K562 (cell line): ENCODE data around the gene GYS1. TPM values are rescaled to one million over a fixed set of nuclear protein-coding genes. Genes with fewer than 3 reads are reported as not detected.
A peak's percentile ranks its signal among the peaks of the same experiment; 100 is the strongest.

Experiments
- GABPB1 ChIP-seq: sonication (generic); formaldehyde crosslinking; IDR thresholded peaks from 2 replicates; pipeline ENCODE4 v1.8.0; 2022; ENCODE audit warnings: mild to moderate bottlenecking, missing genetic modification reagents
- HDAC3 ChIP-seq: fragments of 450-650 bp; IDR thresholded peaks from 2 replicates; pipeline ENCODE4 v1.6.1; 2018; ENCODE audit warnings: borderline replicate concordance, mild to moderate bottlenecking, moderate library complexity; ENCODE audit not compliant: partially characterized antibody
- HDAC6 ChIP-seq: IDR thresholded peaks from 2 replicates; pipeline ENCODE4 v1.6.1; 2012; ENCODE audit warnings: low read depth, mild to moderate bottlenecking, control low read depth, inconsistent platforms, low read length, moderate library complexity
- NR1H2 ChIP-seq: sonication (generic); formaldehyde crosslinking; IDR thresholded peaks from 2 replicates; pipeline ENCODE4 v1.4.0; 2020; ENCODE audit warnings: mild to moderate bottlenecking, missing genetic modification reagents
- SMARCA4 ChIP-seq: fragments of 450-650 bp; IDR thresholded peaks from 2 replicates; pipeline ENCODE4 v1.6.1; 2016
- SMARCC2 ChIP-seq: fragments of 450-650 bp; IDR thresholded peaks from 2 replicates; pipeline ENCODE4 v1.6.1; 2017; ENCODE audit warnings: antibody characterized with exemption, moderate library complexity, mild to moderate bottlenecking, low read depth
- ZNF3 ChIP-seq: fragments of 250-450 bp; sonication (Bioruptor Pico); IDR thresholded peaks from 2 replicates; pipeline ENCODE4 v1.5.0; 2021; ENCODE audit warnings: mild to moderate bottlenecking, moderate library complexity
- ZNF41 ChIP-seq: fragments of 250-450 bp; sonication (Bioruptor Pico); conservative IDR thresholded peaks from 2 replicates; pipeline ENCODE4 v1.4.0; 2020; ENCODE audit warnings: mild to moderate bottlenecking
- ZNF75A ChIP-seq: fragments of 450-650 bp; formaldehyde crosslinking; IDR thresholded peaks from 2 replicates; pipeline ENCODE4 v1.4.0; 2020; ENCODE audit warnings: mild to moderate bottlenecking
- polyA plus RNA-seq, 8 experiments: library from polyadenylated mRNA; depleted of rRNA in 4 of 8; stranded (reverse) in 5 of 8; unstranded in 3 of 8; fragments of >200 nt; fragmentation: Nextera tagmentation in 2 of 8; fragmentation: Illumina TruSeq in 1 of 8; extraction: Ambion mirVana in 2 of 8; extraction: Trizol in 1 of 8; gene quantifications; 2 replicates each; pipeline versions ENCODE4 v1.2.1 to v1.2.3, GENCODE V29; 2011 to 2014; ENCODE audit warnings: inconsistent platforms in 1 of 8, missing spikeins in 1 of 8
- total RNA-seq, 7 experiments: library from RNA; depleted of rRNA in 6 of 7; stranded (reverse); fragments of >200 nt in 6 of 7; fragmentation: Illumina TruSeq in 2 of 7; extraction: Trizol in 2 of 7; gene quantifications; 2 replicates each; pipeline versions ENCODE4 v1.2.1 to v1.2.3, GENCODE V29; 2011 to 2021; ENCODE audit warnings: low replicate concordance in 1 of 7
- TF ChIP-seq, protein P1 (sequence below): fragments of 450-650 bp; IDR thresholded peaks from 2 replicates; pipeline ENCODE4 v1.6.1; 2016; ENCODE audit warnings: mild to moderate bottlenecking, moderate library complexity
- TF ChIP-seq, protein P2 (sequence below): fragments of 200-400 bp; formaldehyde crosslinking; IDR thresholded peaks from 2 replicates; pipeline ENCODE4 v1.6.1; 2017; ENCODE audit warnings: mild to moderate bottlenecking, low read depth, low read length, moderate library complexity
- TF ChIP-seq, protein P3 (sequence below): fragments of 450-650 bp; conservative IDR thresholded peaks from 2 replicates; pipeline ENCODE4 v1.6.1; 2016; ENCODE audit warnings: missing genetic modification characterization, low read depth, mild to moderate bottlenecking, control low read depth, missing compliant biosample characterization

The GYS1 gene
- total and polyA plus RNA-seq, 9 of the 15 experiments (the other 6 are each of a cell fraction or from before 2014, with no cell fraction given): 1.9 to 31.1 (median 15.2) TPM

DNA sequence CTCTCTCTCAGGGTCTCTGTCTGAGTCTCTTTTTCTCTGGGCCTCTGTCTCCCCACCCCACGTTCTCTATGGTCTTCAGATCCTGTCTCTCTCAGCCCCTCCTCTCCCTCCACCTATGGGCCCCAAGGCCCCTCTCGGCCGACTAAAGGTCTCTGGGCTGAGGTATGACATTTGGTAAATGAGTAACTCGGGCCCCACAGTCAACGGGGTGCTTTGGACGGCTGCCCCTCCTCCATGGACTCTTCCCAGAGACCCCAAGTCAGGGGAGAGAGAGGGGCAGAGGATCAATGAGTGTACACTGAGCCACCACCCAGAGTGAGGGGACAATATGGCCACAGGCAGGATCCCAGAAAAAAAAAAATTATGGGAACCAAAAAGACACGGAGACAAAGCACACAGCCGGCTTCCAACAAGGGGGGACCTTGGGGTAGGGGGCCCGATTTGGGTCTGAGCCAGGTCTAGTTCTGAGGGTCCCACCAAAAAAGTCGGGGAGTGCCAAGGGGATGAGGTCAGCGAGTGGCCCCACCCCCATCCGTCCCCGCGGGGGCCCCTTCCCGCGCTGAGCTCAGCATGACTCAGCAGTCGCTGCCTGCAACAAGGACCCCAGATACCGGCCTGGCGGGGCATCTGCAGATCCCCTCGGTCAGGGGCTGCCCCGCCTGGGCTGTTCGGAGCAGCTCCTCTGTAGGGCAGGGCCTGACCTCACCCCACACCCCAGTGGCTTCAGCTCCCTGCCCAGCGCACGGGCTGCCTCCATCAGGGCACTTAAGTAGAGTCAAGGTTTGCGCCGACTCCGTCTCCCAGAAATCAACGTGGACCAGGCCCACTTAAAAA lies 29.5 kb downstream of the GYS1 start (continued):
- TF ChIP-seq, protein P1, sequence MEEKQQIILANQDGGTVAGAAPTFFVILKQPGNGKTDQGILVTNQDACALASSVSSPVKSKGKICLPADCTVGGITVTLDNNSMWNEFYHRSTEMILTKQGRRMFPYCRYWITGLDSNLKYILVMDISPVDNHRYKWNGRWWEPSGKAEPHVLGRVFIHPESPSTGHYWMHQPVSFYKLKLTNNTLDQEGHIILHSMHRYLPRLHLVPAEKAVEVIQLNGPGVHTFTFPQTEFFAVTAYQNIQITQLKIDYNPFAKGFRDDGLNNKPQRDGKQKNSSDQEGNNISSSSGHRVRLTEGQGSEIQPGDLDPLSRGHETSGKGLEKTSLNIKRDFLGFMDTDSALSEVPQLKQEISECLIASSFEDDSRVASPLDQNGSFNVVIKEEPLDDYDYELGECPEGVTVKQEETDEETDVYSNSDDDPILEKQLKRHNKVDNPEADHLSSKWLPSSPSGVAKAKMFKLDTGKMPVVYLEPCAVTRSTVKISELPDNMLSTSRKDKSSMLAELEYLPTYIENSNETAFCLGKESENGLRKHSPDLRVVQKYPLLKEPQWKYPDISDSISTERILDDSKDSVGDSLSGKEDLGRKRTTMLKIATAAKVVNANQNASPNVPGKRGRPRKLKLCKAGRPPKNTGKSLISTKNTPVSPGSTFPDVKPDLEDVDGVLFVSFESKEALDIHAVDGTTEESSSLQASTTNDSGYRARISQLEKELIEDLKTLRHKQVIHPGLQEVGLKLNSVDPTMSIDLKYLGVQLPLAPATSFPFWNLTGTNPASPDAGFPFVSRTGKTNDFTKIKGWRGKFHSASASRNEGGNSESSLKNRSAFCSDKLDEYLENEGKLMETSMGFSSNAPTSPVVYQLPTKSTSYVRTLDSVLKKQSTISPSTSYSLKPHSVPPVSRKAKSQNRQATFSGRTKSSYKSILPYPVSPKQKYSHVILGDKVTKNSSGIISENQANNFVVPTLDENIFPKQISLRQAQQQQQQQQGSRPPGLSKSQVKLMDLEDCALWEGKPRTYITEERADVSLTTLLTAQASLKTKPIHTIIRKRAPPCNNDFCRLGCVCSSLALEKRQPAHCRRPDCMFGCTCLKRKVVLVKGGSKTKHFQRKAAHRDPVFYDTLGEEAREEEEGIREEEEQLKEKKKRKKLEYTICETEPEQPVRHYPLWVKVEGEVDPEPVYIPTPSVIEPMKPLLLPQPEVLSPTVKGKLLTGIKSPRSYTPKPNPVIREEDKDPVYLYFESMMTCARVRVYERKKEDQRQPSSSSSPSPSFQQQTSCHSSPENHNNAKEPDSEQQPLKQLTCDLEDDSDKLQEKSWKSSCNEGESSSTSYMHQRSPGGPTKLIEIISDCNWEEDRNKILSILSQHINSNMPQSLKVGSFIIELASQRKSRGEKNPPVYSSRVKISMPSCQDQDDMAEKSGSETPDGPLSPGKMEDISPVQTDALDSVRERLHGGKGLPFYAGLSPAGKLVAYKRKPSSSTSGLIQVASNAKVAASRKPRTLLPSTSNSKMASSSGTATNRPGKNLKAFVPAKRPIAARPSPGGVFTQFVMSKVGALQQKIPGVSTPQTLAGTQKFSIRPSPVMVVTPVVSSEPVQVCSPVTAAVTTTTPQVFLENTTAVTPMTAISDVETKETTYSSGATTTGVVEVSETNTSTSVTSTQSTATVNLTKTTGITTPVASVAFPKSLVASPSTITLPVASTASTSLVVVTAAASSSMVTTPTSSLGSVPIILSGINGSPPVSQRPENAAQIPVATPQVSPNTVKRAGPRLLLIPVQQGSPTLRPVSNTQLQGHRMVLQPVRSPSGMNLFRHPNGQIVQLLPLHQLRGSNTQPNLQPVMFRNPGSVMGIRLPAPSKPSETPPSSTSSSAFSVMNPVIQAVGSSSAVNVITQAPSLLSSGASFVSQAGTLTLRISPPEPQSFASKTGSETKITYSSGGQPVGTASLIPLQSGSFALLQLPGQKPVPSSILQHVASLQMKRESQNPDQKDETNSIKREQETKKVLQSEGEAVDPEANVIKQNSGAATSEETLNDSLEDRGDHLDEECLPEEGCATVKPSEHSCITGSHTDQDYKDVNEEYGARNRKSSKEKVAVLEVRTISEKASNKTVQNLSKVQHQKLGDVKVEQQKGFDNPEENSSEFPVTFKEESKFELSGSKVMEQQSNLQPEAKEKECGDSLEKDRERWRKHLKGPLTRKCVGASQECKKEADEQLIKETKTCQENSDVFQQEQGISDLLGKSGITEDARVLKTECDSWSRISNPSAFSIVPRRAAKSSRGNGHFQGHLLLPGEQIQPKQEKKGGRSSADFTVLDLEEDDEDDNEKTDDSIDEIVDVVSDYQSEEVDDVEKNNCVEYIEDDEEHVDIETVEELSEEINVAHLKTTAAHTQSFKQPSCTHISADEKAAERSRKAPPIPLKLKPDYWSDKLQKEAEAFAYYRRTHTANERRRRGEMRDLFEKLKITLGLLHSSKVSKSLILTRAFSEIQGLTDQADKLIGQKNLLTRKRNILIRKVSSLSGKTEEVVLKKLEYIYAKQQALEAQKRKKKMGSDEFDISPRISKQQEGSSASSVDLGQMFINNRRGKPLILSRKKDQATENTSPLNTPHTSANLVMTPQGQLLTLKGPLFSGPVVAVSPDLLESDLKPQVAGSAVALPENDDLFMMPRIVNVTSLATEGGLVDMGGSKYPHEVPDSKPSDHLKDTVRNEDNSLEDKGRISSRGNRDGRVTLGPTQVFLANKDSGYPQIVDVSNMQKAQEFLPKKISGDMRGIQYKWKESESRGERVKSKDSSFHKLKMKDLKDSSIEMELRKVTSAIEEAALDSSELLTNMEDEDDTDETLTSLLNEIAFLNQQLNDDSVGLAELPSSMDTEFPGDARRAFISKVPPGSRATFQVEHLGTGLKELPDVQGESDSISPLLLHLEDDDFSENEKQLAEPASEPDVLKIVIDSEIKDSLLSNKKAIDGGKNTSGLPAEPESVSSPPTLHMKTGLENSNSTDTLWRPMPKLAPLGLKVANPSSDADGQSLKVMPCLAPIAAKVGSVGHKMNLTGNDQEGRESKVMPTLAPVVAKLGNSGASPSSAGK: peak; percentile 79; the same call in 1 of the 2 replicates
- TF ChIP-seq NR1H2: no peak
- 0 out of 2 replicates have a peak, but pooled peaks have one; percentile 38 for TF ChIP-seq HDAC6
- TF ChIP-seq GABPB1: peak; percentile 61; the same call in 1 of the 2 replicates
- TF ChIP-seq SMARCA4: peak; percentile 91
- TF ChIP-seq SMARCC2: peak; percentile 87
- TF ChIP-seq, protein P2, sequence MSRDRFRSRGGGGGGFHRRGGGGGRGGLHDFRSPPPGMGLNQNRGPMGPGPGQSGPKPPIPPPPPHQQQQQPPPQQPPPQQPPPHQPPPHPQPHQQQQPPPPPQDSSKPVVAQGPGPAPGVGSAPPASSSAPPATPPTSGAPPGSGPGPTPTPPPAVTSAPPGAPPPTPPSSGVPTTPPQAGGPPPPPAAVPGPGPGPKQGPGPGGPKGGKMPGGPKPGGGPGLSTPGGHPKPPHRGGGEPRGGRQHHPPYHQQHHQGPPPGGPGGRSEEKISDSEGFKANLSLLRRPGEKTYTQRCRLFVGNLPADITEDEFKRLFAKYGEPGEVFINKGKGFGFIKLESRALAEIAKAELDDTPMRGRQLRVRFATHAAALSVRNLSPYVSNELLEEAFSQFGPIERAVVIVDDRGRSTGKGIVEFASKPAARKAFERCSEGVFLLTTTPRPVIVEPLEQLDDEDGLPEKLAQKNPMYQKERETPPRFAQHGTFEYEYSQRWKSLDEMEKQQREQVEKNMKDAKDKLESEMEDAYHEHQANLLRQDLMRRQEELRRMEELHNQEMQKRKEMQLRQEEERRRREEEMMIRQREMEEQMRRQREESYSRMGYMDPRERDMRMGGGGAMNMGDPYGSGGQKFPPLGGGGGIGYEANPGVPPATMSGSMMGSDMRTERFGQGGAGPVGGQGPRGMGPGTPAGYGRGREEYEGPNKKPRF: no peak
- TF ChIP-seq HDAC3: peak; percentile 77
- TF ChIP-seq ZNF3 (CRISPR knock-in tag): no peak
- TF ChIP-seq ZNF41 (CRISPR knock-in tag): peak; percentile 60
- TF ChIP-seq, protein P3, sequence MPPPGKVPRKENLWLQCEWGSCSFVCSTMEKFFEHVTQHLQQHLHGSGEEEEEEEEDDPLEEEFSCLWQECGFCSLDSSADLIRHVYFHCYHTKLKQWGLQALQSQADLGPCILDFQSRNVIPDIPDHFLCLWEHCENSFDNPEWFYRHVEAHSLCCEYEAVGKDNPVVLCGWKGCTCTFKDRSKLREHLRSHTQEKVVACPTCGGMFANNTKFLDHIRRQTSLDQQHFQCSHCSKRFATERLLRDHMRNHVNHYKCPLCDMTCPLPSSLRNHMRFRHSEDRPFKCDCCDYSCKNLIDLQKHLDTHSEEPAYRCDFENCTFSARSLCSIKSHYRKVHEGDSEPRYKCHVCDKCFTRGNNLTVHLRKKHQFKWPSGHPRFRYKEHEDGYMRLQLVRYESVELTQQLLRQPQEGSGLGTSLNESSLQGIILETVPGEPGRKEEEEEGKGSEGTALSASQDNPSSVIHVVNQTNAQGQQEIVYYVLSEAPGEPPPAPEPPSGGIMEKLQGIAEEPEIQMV (tag): 0 out of 2 replicates have a peak, but pooled peaks have one; percentile 16
- no peak; the same call in 1 of the 2 replicates for TF ChIP-seq ZNF75A
